GM19397 (cell line): ENCODE measurements around the gene TMEM158.

Source experiments
- ATAC-seq: cut with Tn5 transposase; IDR thresholded peaks from one replicate; pipeline ENCODE4 v1.9.1; 2021; ENCODE audit warnings: mild to moderate bottlenecking, moderate library complexity; ENCODE audit not compliant: unreplicated experiment

The TMEM158 gene

GRCh38 chr3:45178183-45179023, 47.7 kb downstream of the TMEM158 start:
- no peak for ATAC-seq

- no peak for ATAC-seq
Observed at GRCh38 chr3:45176912-45177311, 49.2 kb downstream of the TMEM158 start.
